Stimulated activated CD8-positive, alpha-beta memory T cell treated with anti-CD3 and anti-CD28 coated beads, Interleukin-12 subunit alpha, Interleukin-12 subunit beta, amount 100 ng/mL, for 24 hours (primary cell): Measurements from ENCODE around the gene FSD1L.

Source experiments
- DNase-seq: peaks from one replicate; pipeline ENCODE4 v3.0.0-alpha.2; 2020; ENCODE audit errors: extremely low read depth

Gene FSD1L

DNA sequence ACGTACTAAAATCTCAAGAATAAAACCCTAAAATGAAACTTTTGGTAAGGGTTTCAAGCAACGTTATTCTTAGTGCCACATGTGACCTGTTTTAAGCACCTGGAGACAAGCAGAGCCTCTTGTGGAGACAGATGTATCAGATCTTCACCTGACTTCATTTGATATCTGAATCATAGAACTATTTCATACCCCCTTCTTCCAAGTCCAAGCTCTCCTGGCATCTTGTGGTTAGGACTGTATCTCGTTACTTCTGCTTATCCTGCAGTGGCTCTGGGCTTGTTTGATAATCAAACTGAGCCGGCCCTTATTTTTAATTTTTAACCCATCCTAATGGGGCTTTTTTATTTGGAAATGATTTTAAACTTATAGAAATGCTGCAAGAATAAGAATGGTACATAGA is 11.1 kb upstream of the FSD1L start:
- no peak for DNase-seq

GRCh38 chr9:105437704-105438103 is 10.1 kb upstream of the FSD1L start:
- no peak for DNase-seq

DNA sequence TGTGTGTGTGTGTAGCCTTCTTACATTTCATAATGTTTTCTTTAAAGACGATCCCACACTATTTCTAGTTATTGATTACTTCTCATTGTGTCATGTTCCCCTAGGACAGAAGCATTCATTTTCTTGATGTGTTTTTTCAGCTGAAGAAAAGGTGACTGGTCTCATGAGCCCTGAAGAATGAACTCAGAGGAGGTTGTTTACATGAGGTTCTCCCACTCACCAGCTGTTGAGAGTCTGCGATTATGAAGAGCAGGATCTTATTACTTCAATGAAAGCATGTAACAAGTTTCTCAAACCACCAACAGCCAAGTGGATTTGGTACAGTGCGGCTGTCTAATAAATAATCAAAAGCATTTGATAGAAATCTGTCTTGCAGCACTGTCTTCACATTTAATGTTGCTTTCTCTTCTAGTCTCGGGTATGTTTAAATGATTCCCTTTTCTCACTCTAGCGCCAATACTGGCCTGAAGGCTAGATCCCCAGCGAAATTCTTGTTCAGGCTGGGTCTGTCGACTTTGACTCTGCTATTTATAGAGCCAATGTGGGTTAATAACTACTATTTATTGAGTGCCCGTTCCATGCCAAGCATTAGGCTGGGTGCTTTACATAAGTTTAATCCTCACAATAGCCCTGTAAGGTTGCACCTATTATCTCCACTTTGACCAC is 9.6 kb upstream of the FSD1L start:
- DNase-seq: no peak

DNA sequence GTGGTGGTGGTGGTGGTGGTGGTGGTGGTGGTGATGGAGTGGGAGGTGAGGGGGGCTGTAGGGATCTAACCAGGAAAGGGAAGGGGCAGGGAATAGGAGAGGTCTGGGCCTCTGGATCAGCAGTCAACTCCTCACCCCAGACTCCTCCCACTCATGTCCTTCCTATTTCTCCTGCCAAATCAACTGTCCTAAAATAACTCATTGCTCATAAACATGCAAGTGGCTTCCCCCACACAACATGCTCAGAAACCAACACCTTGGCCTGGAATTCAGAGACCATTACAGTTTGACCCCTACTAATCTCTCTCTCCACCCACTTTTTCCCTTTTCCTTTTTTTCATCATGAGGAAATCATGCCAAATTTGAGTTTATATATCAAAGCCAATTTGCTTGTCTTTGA is 8.4 kb upstream of the FSD1L start:
- no peak for DNase-seq

GRCh38 chr9:105441616-105442160 is 6.1 kb upstream of the FSD1L start:
- DNase-seq: no peak

DNA sequence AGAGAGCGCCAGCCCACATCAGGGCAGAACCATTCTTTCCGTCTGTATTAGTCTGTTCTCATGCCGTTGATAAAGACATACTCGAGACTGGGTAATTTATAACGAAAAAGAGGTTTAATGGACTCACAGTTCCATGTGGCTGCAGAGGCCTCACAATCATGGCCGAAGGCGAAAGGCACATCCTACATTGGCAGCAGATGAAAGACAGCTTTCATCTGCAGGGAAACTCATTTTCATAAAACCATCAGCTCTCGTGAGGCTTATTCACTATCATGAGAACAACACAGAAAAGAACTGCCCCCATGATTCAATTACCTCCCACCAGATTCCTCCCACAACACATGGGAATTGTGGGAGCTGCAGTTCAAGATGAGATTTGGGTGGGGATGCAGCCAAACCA is 4.7 kb upstream of the FSD1L start:
- no peak for DNase-seq

- no peak for DNase-seq
Observed at GRCh38 chr9:105444130-105444529, 3.7 kb upstream of the FSD1L start.

DNA sequence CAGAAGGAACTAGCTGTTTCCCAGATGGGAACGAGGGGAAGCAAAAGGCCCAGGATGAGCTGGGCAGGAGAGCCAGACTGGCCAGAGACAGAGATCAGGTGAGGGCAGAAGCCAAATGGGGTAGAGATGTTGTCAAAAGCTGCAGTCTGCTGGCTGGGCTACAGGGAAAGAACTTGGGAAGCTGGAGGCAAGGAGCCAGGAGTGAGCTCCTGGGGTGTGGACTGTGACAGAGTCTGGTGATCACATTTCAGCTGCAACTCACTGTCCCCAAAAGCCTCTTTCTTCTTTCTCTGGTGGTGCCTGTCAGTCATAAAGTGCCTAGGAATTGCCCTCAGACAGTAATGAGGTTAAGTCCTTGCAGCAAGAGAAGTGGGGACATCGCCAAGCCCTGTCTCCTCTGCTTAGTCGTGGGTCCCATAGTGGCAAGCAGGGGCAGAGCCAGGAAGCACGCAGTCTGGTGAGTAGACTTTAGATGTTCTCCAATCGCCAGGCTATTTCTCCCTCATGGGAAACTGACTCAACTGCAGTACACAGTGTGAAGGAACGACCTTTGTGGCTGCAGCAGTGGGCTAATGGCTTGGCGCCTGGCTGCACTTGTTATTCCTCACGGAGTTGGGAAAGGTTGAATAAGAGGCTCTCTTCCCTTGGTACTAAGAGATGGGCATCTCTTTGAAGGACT is 2.5 kb upstream of the FSD1L start:
- DNase-seq: no peak

DNA sequence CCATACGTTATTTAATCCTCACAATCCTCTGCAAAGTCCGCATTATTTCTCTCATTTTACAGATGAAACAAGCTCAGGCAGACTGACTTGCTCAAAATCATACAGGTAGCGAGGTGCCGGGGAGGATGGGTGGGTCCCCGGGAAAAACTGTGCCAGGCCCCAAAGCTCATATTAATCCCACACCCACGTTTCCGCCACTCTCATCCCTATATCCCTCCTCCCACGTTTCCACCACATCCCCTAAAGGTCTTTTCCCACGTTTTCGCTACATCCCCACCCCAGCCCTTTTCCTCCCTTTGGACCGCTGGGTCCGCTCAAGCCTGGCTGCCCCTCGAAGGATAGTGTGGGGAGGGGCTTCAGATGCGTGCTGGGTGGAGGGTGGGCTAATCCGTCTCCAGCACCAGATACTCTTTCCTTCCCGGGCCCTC is 434 bp upstream of the FSD1L start:
- no peak for DNase-seq

GRCh38 chr9:105449081-105449480 is 1.2 kb downstream of the FSD1L start:
- no peak for DNase-seq

DNA sequence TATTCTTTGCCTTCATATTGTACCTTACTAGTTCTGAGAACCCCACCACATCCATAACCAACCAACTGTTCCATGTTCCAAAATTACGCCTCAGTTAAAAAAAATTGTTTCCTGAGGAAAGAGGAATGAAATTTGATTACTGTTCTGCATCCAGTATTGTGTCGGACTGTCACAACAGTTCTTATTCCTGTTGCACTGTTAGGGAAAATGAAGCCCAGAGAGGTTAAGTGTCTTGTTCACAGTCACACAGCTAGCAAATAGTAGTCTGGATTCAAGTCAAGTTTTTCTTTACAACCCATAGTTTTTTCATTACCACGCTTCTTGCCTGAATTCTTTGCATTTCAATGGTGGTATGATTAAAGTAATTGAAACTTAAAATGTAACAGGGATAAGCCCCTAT is 4.4 kb downstream of the FSD1L start:
- DNase-seq: no peak

DNA sequence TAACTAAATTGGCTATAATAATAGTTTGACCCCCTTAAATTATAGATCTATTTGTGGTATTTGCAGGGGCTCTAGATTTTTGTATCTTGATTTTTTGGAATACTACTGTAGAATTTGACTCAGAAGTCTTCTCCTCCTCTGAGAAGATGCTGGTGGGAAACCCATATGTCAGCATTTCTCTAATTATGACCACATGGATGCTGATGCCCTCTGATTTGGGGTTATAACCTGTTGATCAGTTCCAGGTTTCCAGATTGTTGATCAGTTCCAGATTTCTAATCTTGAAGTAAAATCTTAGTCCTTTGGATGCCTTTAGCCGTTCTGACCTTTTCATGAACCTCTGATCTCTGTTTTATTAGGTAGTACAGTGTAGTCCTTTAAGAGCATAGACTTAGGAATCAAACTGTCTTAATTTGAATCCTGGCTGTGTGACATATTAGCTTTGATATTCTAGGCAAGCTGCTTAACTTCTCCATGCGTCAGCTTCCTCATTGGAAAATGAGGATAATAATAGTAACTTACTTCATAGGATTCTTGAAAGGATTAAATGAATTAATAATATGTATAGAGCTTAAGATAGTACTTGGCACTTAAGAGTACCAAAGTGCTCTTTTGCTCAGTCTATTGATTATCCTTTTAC is 8.1 kb downstream of the FSD1L start:
- no peak for DNase-seq

- DNase-seq: no peak
Observed at GRCh38 chr9:105457560-105458294, 9.9 kb downstream of the FSD1L start.

- no peak for DNase-seq
Observed at GRCh38 chr9:105458404-105458803, 10.6 kb downstream of the FSD1L start.

- DNase-seq: no peak
Observed at GRCh38 chr9:105459336-105459735, 11.5 kb downstream of the FSD1L start.

DNA sequence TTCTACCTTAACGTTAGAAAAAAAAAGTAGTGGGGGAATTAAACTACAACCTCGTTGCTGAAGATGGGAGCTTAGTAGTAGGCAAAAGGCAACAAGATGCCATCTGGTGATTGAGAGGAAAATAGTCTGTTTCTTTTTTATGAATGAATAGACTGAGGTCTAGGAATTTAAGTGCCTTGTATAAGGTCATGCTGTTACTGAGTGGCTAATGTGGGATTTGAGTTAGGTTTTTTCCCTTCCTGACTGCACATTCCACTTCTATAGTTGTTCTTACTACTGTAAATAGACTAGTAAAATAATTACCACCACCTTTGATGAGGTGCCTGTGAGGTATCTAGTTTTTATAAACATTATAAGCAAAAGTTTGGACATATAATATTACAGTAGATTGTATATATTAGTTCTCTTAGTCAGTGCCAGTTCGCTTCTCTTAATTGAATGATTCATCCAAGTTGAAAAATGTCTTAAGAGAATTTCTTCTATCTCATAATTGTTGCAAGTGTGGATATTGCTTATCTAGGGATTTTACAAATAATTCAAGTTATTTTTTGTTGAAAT is 19.1 kb downstream of the FSD1L start:
- no peak for DNase-seq

DNA sequence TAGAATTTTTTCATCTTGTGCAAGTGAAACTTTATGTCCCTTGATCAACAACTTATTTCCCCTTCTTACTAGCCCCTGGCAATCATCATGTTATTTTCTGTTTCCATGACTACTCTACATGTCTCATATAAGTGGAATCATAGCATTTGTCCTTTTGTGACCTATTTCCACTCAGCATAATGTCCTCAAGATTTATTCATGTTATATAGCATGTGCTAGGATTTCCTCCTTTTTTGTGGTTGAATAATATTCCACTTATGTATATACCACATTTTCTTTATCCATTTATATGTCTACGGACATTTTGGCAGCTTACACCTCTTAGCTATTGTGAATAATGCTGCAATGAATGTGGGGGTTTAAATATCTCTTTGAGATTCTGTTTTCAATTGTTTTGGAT is 21.0 kb downstream of the FSD1L start:
- no peak for DNase-seq

GRCh38 chr9:105473221-105473620 is 25.4 kb downstream of the FSD1L start:
- no peak for DNase-seq

- DNase-seq: no peak
Observed at GRCh38 chr9:105475302-105475701, 27.5 kb downstream of the FSD1L start.

- DNase-seq: no peak
Observed at GRCh38 chr9:105479846-105480245, 32.0 kb downstream of the FSD1L start.

DNA sequence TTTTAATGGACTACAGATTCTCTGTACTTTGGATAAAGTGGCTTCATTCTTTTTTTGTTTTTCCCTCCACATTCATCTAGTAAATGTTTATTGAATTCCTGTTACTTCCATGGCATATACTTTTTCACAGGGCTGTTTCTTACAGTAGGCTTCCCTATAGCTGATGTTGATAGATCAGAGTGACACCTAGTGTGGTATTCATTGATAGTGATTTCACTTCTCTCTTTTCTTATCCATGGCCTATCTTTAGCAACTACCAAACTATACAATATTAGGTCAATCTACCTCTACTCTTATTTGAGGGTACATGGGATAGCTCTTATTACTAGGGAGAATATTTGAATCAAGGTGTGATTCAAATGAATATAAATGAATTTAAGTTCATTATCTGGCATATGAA is 35.8 kb downstream of the FSD1L start:
- no peak for DNase-seq

DNA sequence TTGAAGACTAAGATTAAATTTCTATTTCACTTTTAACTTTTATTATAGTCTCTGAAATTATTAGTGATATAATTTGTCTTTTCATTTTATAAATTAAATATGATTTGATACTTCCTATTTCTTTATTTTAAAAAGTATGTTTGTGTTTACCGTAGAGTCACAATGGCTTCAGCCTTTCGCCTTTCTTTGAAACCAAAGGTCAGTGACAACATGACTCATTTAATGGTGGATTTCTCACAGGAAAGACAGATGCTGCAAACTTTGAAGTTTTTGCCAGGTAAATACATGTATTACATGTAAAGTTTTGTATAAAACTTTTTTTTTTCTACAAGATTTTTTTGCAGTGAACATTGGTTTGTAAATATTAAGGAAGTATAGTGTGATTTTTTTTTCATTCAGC is 36.4 kb downstream of the FSD1L start:
- DNase-seq: no peak
